GM15510 (cell line): ENCODE results near the gene PFKFB4.

Experiments used
- POLR2A ChIP-seq: IDR thresholded peaks from 3 replicates; pipeline ENCODE4 v1.6.1; 2011; ENCODE audit warnings: borderline replicate concordance; ENCODE audit not compliant: insufficient read length; ENCODE audit errors: extremely low read depth

Gene PFKFB4

GRCh38 chr3:48475188-48475587 is 81.4 kb downstream of the PFKFB4 start:
- no peak for TF ChIP-seq POLR2A

DNA sequence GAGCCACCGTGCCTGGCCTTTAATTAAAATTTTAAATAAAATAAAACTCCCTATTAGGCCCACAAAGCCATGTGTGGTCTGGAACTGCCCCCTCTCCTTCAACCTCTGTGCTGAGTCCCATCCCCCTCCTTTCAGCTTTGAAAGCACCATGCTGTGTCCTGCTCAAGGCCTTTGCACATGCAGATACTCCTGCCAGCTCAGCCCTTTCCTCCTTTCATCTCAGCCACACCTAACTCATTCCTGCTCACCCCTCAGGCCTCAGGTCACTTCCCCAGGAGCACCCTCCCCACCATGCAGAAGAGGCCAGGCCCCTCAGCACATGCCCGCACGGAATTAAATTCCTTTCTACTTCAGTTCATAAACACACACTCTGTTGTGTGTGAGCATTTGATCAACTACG is 82.0 kb downstream of the PFKFB4 start:
- TF ChIP-seq POLR2A = no peak

DNA sequence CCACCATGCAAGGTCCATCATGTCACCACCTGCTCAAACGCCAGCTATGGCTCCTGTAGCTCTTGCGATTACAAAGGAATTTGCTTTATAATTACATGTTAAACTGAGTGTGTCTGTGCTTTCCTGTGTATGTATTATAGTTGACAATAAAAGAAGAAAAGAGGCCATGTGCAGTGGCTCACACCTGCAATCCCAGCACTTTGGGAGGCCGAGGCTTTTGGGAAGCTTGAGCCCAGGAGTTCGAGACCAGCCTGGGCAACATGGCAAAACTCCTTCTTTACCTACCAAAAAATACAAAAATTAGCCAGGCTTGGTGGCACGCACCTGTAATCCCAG is 83.0 kb downstream of the PFKFB4 start:
- TF ChIP-seq POLR2A = no peak

DNA sequence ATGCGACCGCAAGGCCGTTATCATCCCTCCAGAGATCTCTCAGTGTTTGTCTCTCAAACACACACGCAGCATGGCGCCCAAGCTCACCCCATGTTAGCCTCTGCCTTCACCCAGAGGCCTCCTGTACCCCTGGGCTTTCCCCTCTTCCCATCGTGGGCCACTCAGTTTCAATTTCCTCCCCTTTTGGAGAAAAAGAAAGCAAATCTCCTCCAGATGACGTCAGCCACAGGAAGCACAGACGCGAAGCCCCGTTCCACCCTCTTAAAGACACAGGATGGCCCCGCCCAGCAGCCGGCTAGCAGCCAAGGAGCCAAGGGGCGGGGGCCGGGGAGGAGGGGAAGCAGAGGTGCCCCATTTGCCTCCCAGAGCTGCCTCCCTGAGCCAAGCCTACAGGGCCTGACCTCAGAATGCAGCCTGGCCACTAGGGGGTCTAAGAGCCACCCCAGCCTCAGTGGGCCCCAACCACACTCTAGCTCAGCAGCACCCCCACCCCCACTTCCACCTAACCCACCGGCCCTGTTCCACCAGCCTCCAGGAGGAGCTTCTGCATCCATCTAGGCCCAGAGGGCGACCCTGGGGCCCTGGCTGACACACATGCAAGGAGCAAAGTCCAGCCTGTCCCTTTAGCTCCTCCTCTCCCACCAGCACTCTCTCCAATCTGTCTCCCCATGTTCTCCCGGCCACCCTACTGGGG is 83.5 kb downstream of the PFKFB4 start:
- TF ChIP-seq POLR2A = peak; percentile 79

GRCh38 chr3:48472673-48472922 is 84.0 kb downstream of the PFKFB4 start:
- TF ChIP-seq POLR2A = no peak

- TF ChIP-seq POLR2A = peak; percentile 25
Measured at GRCh38 chr3:48470286-48470685, 86.3 kb downstream of the PFKFB4 start.

DNA sequence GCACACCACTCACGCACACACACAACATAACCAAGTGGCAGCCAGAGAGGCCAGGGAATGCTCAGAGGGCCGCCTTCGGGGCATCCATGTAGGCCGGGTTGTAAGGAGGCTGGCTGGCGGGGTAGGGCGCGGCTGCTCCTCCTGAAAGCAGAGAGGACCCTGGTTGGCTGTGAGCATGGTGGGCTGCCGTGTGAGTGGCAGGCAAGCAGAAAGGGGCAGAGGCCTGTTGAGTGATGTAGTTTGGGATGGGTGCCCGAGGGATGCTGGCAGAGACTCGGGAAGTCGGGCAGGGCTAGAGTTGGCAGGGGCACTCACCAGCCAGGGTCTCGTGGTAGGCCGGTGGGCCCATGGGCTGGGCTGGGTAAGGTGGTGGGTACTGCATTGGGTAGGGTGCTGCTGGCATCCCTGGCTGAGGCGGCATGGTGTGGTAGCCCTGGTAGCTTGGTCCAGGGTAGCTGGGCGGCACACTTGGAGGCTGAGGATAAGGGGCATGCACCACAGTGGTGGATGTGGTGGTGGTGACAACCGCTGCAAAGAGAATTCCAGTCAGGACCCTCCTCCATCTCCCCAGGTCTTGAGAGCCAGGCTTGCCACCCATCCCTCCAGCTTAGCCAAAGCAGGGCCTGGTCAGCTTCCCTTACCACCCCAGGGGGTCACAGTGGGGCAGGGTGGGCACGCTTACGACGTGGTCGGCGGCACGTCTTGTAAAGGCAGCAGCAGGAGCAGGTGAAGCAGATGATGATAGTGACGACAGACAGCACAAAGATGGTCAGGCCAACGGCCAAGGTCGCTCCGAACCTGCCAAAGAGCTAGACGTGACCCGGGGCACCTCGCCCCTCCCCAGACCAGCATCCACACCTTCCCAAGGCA is 87.3 kb downstream of the PFKFB4 start:
- no peak for TF ChIP-seq POLR2A

DNA sequence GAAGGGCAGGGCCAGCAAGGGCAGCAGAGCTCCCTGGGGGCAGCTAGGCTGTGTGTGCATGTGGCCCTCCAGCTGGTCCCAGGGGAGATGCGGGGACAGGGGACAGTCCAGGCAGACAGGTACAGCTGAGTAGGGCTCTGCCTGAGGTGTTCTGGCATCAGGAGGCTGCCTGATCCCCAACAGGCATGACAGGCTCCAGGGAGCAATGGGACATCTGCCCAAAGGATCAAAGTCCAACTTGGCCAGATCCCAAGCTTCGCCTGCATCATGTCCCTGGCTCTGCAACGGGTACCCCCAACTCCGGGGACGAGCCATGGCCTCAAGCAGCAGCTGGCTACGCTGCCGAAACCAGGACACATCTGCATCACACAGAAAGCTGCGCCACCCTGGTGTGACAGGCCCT is 88.3 kb downstream of the PFKFB4 start:
- no peak for TF ChIP-seq POLR2A
